Peyer's patch (tissue), 4 donors: ENCODE results near the gene ALKBH6.

Experiments used
- CTCF ChIP-seq, 6 experiments: fragments of 450-650 bp in 4 of 6; fragments of 200-600 bp in 2 of 6; sonication (generic) in 1 of 6; IDR thresholded peaks; one replicate each; pipeline ENCODE4 v1.5.1; 2017 to 2019; ENCODE audit warnings: antibody characterized with exemption in 6 of 6, mild to moderate bottlenecking in 3 of 6, moderate library complexity in 1 of 6
- POLR2A ChIP-seq, 2 donors: fragments of 450-650 bp; IDR thresholded peaks; one replicate each; pipeline ENCODE4 v1.5.1; 2017; ENCODE audit warnings: antibody characterized with exemption in 2 of 2, mild to moderate bottlenecking in 2 of 2, moderate library complexity in 2 of 2

- TF ChIP-seq CTCF (IDR thresholded peaks at IDR 0.05) (no peak), POLR2A (IDR thresholded peaks at IDR 0.05) (no peak)
These were observed 567 bp downstream of the ALKBH6 start for GRCh38 chr19:36013280-36014011.
